Endothelial cell of umbilical vein (primary cell): Measurements from ENCODE around the gene ABCC1. TPM values are rescaled to one million over a fixed set of nuclear protein-coding genes. Genes with fewer than 3 reads are reported as not detected.

ENCODE experiments used
- BruUV-seq: library from RNA; stranded (reverse); fragments of 400-500 nt; replicated peaks from 2 replicates; lab custom pipeline; 2021; lab: Mats Ljungman, UMichigan
- CTCF ChIA-PET: fragments of 300-600, 350-600 bp; sonication (Branson Sonifier 250); formaldehyde crosslinking; loops from one replicate; lab custom pipeline; 2021; ENCODE audit warnings: antibody characterized with exemption, inconsistent platforms; lab: Charles Lee
- POLR2A ChIA-PET: fragments of 300-600, 350-600 bp; sonication (Branson Sonifier 250); formaldehyde crosslinking; loops from one replicate; lab custom pipeline; 2021; ENCODE audit warnings: antibody characterized with exemption, inconsistent platforms; lab: Charles Lee
- DNase-seq: peaks from one replicate; pipeline ENCODE4 v3.0.0-alpha.2; 2011; ENCODE audit warnings: low read depth, low spot score
- FAIRE-seq: peaks from 2 replicates; lab custom pipeline; 2011; peaks lifted over from hg19 to GRCh38; lab: Jason Lieb, UNC
- H2AFZ ChIP-seq: 2 replicates; pipeline ENCODE4 v1.6.0; 2012; ENCODE audit warnings: low read depth, low read length, control low read depth, inconsistent platforms
- H3K27ac ChIP-seq: 2 replicates; pipeline ENCODE4 v1.5.1; 2011; ENCODE audit warnings: low read depth, mild to moderate bottlenecking, control low read depth, low read length, moderate library complexity; ENCODE audit not compliant: insufficient read depth
- H3K27me3 ChIP-seq, 2 experiments: 2 replicates each; pipeline versions ENCODE4 v1.6.0 to v1.6.1; 2011; ENCODE audit warnings: low read length in 2 of 2, mixed read lengths in 1 of 2; ENCODE audit not compliant: control insufficient read depth in 2 of 2, insufficient read depth in 2 of 2
- H3K36me3 ChIP-seq, 2 experiments: 2 replicates in 1 of 2; 3 replicates in 1 of 2; pipeline ENCODE4 v1.5.1; 2011; ENCODE audit warnings: low read length in 2 of 2, mild to moderate bottlenecking in 1 of 2, moderate library complexity in 1 of 2; ENCODE audit not compliant: control insufficient read depth in 2 of 2, insufficient read depth in 2 of 2; ENCODE audit errors: extremely low read depth in 1 of 2
- H3K4me1 ChIP-seq: 3 replicates; pipeline ENCODE4 v1.5.1; 2011; ENCODE audit warnings: mild to moderate bottlenecking, low read length; ENCODE audit not compliant: control insufficient read depth, insufficient read depth; ENCODE audit errors: extremely low read depth
- H3K4me2 ChIP-seq: 2 replicates; pipeline ENCODE4 v1.6.1; 2011; ENCODE audit warnings: low read length, control low read depth, mixed read lengths; ENCODE audit not compliant: insufficient read depth
- H3K4me3 ChIP-seq, 3 experiments: fragments of 200-600 bp in 1 of 3; sonication (generic), shearing (Covaris generic) in 1 of 3; replicated peaks in 1 of 3; 2 replicates each; pipeline ENCODE4 v1.5.1; 2011 to 2016; ENCODE audit warnings: control low read depth in 3 of 3, low read length in 3 of 3, mild to moderate bottlenecking in 2 of 3, inconsistent platforms in 1 of 3, low read depth in 1 of 3, moderate library complexity in 1 of 3; ENCODE audit not compliant: insufficient read depth in 1 of 3
- H3K79me2 ChIP-seq: 2 replicates; pipeline ENCODE4 v1.6.0; 2012; ENCODE audit warnings: low read length, inconsistent platforms; ENCODE audit not compliant: control insufficient read depth, insufficient read depth
- H3K9ac ChIP-seq: replicated peaks from 2 replicates; pipeline ENCODE3; 2011; ENCODE audit warnings: low read length, control low read depth; ENCODE audit not compliant: insufficient read depth; ENCODE audit errors: extremely low read depth
- H3K9me1 ChIP-seq: replicated peaks from 3 replicates; pipeline ENCODE4 v1.6.0; 2011; ENCODE audit warnings: mild to moderate bottlenecking, low read length; ENCODE audit not compliant: control insufficient read depth, insufficient read depth; ENCODE audit errors: extremely low read depth
- H3K9me3 ChIP-seq: replicated peaks from 2 replicates; pipeline ENCODE4 v1.5.1; 2012; ENCODE audit warnings: low read length, inconsistent platforms; ENCODE audit not compliant: control insufficient read depth, insufficient read depth
- H4K20me1 ChIP-seq: replicated peaks from 2 replicates; pipeline ENCODE3; 2011; ENCODE audit warnings: mild to moderate bottlenecking, low read length; ENCODE audit not compliant: control insufficient read depth, insufficient read depth; ENCODE audit errors: extremely low read depth
- CTCF ChIP-seq, 2 donors: IDR thresholded peaks; 1 replicate in 1 of 2; 2 replicates in 1 of 2; pipeline ENCODE4 v1.5.1; 2011; ENCODE audit warnings: low read length in 2 of 2, mild to moderate bottlenecking in 2 of 2, moderate library complexity in 2 of 2, control low read depth in 1 of 2, inconsistent platforms in 1 of 2, low read depth in 1 of 2; ENCODE audit not compliant: insufficient read depth in 1 of 2; ENCODE audit errors: extremely low read depth in 1 of 2
- EZH2 ChIP-seq: IDR thresholded peaks from 2 replicates; pipeline ENCODE4 v1.6.1; 2012; ENCODE audit warnings: borderline replicate concordance, low read depth, mild to moderate bottlenecking, moderate library complexity, low read length, inconsistent platforms; ENCODE audit not compliant: severe bottlenecking
- FOS ChIP-seq: IDR thresholded peaks from 2 replicates; pipeline ENCODE4 v1.6.1; 2011; ENCODE audit warnings: mild to moderate bottlenecking, low read length, moderate library complexity, borderline replicate concordance; ENCODE audit not compliant: insufficient read depth
- GATA2 ChIP-seq: IDR thresholded peaks from 2 replicates; pipeline ENCODE4 v1.7.0; 2011; ENCODE audit warnings: low read depth, mild to moderate bottlenecking, moderate library complexity, mixed read lengths, low read length; ENCODE audit not compliant: insufficient read length, insufficient read depth
- JUN ChIP-seq: IDR thresholded peaks from 2 replicates; pipeline ENCODE4 v1.6.1; 2011; ENCODE audit warnings: borderline replicate concordance, low read depth; ENCODE audit not compliant: insufficient read length, insufficient read depth
- MAX ChIP-seq: IDR thresholded peaks from 2 replicates; pipeline ENCODE4 v1.6.1; 2011; ENCODE audit not compliant: insufficient read depth, insufficient read length
- MYC ChIP-seq: IDR thresholded peaks from one replicate; pipeline ENCODE4 v1.6.1; 2011; ENCODE audit warnings: mild to moderate bottlenecking, low read depth, low read length
- POLR2A ChIP-seq: IDR thresholded peaks from 2 replicates; pipeline ENCODE4 v1.6.1; 2012; ENCODE audit warnings: low read depth, mild to moderate bottlenecking, control low read depth, low read length
- POLR2AphosphoS5 ChIP-seq: IDR thresholded peaks from 2 replicates; pipeline ENCODE4 v1.6.1; 2012; ENCODE audit warnings: low read depth, mild to moderate bottlenecking, control low read depth, low read length, moderate library complexity; ENCODE audit not compliant: insufficient read depth
- dilution Hi-C: fragments of 300-500 bp; cut with MboI; formaldehyde crosslinking; loops from one replicate; pipeline ENCODE4 v1.15.0; 2019; ENCODE audit warnings: low sequenced_read_pairs; ENCODE audit not compliant: extremely low pct_ligation_motif_present
- intact Hi-C: fragments of 100-400 bp; cut with micrococcal nuclease; formaldehyde crosslinking; loops from one replicate; pipeline ENCODE4 v1.10.0; 2022
- polyA plus RNA-seq, 4 experiments: library from polyadenylated mRNA; depleted of rRNA in 3 of 4; stranded (reverse) in 3 of 4; unstranded in 1 of 4; fragments of >200 nt; gene quantifications; 2 replicates each; pipeline versions ENCODE4 v1.2.1 to v1.2.3, GENCODE V29; 2011 to 2012; ENCODE audit warnings: missing spikeins in 1 of 4
- total RNA-seq: library from RNA; stranded (reverse); gene quantifications from 2 replicates; pipeline ENCODE4 v1.2.3, GENCODE V29; 2021

ABCC1 gene
- total and polyA plus RNA-seq, 2 donors (not counting 3 experiments of a cell fraction or from before 2014, with no cell fraction given): 46.1 to 89.2 TPM

- Histone ChIP-seq H2AFZ (no peak overlapping the region), H3K27me3 (no peaks in the 10 kb centered on the region), H3K9me3 (no peaks in the 10 kb centered on the region), H3K9ac (no peak overlapping the region), H3K4me3 (no peak overlapping the region), H3K9me1 (no peaks in the 10 kb centered on the region), H3K4me2 (no peak overlapping the region), H3K36me3 (peaks cover 3 to 20% of the 10 kb centered on the region in 2 experiments), H4K20me1 (no peaks in the 10 kb centered on the region), H3K27ac (no peak overlapping the region), H3K4me1 (peaks cover 22% of the 10 kb centered on the region), H3K79me2 (peaks cover 58% of the 10 kb centered on the region)
- intact Hi-C loops: no loop called here
- ChIA-PET POLR2A (interaction anchor here (0.7 kb wide), 1 partner anchor 21 kb away, joined by 3 read pairs; no protein-coding TSS in a partner anchor), CTCF (interaction anchor here (0.9 to 3.2 kb wide), 2 partner anchors 12 to 132 kb away, joined by 4 to 13 read pairs; no protein-coding TSS in a partner anchor)
- FAIRE-seq (no peak), DNase-seq (no peak)
- dilution Hi-C loops: no loop called here
- TF ChIP-seq CTCF (IDR thresholded peaks at IDR 0.05; ENCODE audit: extremely low read depth in 1 of 2, insufficient read depth in 1 of 2, low read depth in 1 of 2, low read length in 2 of 2): no peak
- no peak for TF ChIP-seq POLR2A
- no peak for TF ChIP-seq FOS
- TF ChIP-seq EZH2: no peak
- no peak for TF ChIP-seq MYC
- no peak for TF ChIP-seq JUN
- no peak for TF ChIP-seq MAX
- TF ChIP-seq POLR2AphosphoS5: no peak
- no peak for TF ChIP-seq GATA2
- no TSS peak for BruUV-seq
These were observed 57.2 kb downstream of the ABCC1 start for GRCh38 chr16:16006650-16007049.
